Mucosa of stomach (tissue), 1 donor: ENCODE results near the gene CCNK.

Source experiments
- H3K27me3 ChIP-seq: one replicate; pipeline ENCODE4 v1.7.0; 2013; ENCODE audit warnings: mild to moderate bottlenecking, low read length; ENCODE audit not compliant: control insufficient read depth, insufficient read depth
- H3K36me3 ChIP-seq: one replicate; pipeline ENCODE4 v1.7.0; 2013; ENCODE audit warnings: low read length; ENCODE audit not compliant: control insufficient read depth, insufficient read depth
- H3K4me1 ChIP-seq: one replicate; pipeline ENCODE4 v1.7.0; 2013; ENCODE audit warnings: mild to moderate bottlenecking, low read length; ENCODE audit not compliant: control insufficient read depth, insufficient read depth
- H3K4me3 ChIP-seq: one replicate; pipeline ENCODE4 v1.7.0; 2013; ENCODE audit warnings: low read length
- H3K9ac ChIP-seq: one replicate; pipeline ENCODE4 v1.7.0; 2013; ENCODE audit warnings: mild to moderate bottlenecking, low read length, moderate library complexity
- H3K9me3 ChIP-seq: one replicate; pipeline ENCODE4 v1.7.0; 2013; ENCODE audit warnings: mild to moderate bottlenecking, low read length, moderate library complexity; ENCODE audit not compliant: control insufficient read depth
- donor health status: Pancreatic carcinoma.

CCNK gene

GRCh38 chr14:99451234-99451633 lies 30.0 kb upstream of the CCNK start:
- Histone ChIP-seq H3K9ac (no peak overlapping the region), H3K36me3 (no peaks in the 10 kb centered on the region), H3K9me3 (no peaks in the 10 kb centered on the region), H3K4me3 (no peak overlapping the region), H3K4me1 (peaks cover 6% of the 10 kb centered on the region), H3K27me3 (no peaks in the 10 kb centered on the region)

GRCh38 chr14:99452968-99453367 lies 28.2 kb upstream of the CCNK start:
- no peaks in the 10 kb centered on the region for H3K4me1 ChIP-seq
- no peak overlapping the region for H3K4me3 ChIP-seq
- H3K9ac ChIP-seq: no peak overlapping the region
- no peaks in the 10 kb centered on the region for H3K9me3 ChIP-seq
- H3K27me3 ChIP-seq: no peaks in the 10 kb centered on the region
- peaks cover 4% of the 10 kb centered on the region for H3K36me3 ChIP-seq

GRCh38 chr14:99454246-99454645 lies 27.0 kb upstream of the CCNK start:
- Histone ChIP-seq H3K9ac (no peak overlapping the region), H3K4me3 (no peak overlapping the region), H3K4me1 (no peaks in the 10 kb centered on the region), H3K36me3 (peaks cover 4% of the 10 kb centered on the region), H3K27me3 (no peaks in the 10 kb centered on the region), H3K9me3 (no peaks in the 10 kb centered on the region)

- Histone ChIP-seq H3K4me3 (no peak overlapping the region), H3K27me3 (no peaks in the 10 kb centered on the region), H3K9me3 (no peaks in the 10 kb centered on the region), H3K4me1 (no peaks in the 10 kb centered on the region), H3K36me3 (peaks cover 4% of the 10 kb centered on the region), H3K9ac (no peak overlapping the region)
Measured at GRCh38 chr14:99459481-99460100, 21.6 kb upstream of the CCNK start.

GRCh38 chr14:99460793-99461192 lies 20.4 kb upstream of the CCNK start:
- H3K36me3 ChIP-seq: peaks cover 4% of the 10 kb centered on the region
- no peak overlapping the region for H3K4me3 ChIP-seq
- H3K9ac ChIP-seq: no peak overlapping the region
- H3K4me1 ChIP-seq: no peaks in the 10 kb centered on the region
- H3K9me3 ChIP-seq: no peaks in the 10 kb centered on the region
- H3K27me3 ChIP-seq: no peaks in the 10 kb centered on the region

- Histone ChIP-seq H3K4me1 (no peaks in the 10 kb centered on the region), H3K27me3 (no peaks in the 10 kb centered on the region), H3K9ac (no peak overlapping the region), H3K4me3 (no peak overlapping the region), H3K9me3 (no peaks in the 10 kb centered on the region), H3K36me3 (peaks cover 4% of the 10 kb centered on the region)
Measured at GRCh38 chr14:99461411-99462085, 19.7 kb upstream of the CCNK start.

GRCh38 chr14:99462210-99462609 lies 19.0 kb upstream of the CCNK start:
- H3K36me3 ChIP-seq: no peaks in the 10 kb centered on the region
- no peak overlapping the region for H3K4me3 ChIP-seq
- no peaks in the 10 kb centered on the region for H3K4me1 ChIP-seq
- H3K9me3 ChIP-seq: no peaks in the 10 kb centered on the region
- H3K27me3 ChIP-seq: no peaks in the 10 kb centered on the region
- no peak overlapping the region for H3K9ac ChIP-seq

- Histone ChIP-seq H3K4me3 (no peak overlapping the region), H3K27me3 (no peaks in the 10 kb centered on the region), H3K9ac (no peak overlapping the region), H3K4me1 (peaks cover 13% of the 10 kb centered on the region), H3K36me3 (no peaks in the 10 kb centered on the region), H3K9me3 (no peaks in the 10 kb centered on the region)
Measured at GRCh38 chr14:99463974-99464373, 17.2 kb upstream of the CCNK start.

GRCh38 chr14:99465288-99465687 lies 15.9 kb upstream of the CCNK start:
- no peaks in the 10 kb centered on the region for H3K36me3 ChIP-seq
- no peaks in the 10 kb centered on the region for H3K9me3 ChIP-seq
- H3K4me3 ChIP-seq: no peak overlapping the region

GRCh38 chr14:99466758-99467157 lies 14.5 kb upstream of the CCNK start:
- Histone ChIP-seq H3K9me3 (no peaks in the 10 kb centered on the region), H3K9ac (no peak overlapping the region), H3K4me3 (no peak overlapping the region), H3K36me3 (no peaks in the 10 kb centered on the region), H3K4me1 (peaks cover 13% of the 10 kb centered on the region), H3K27me3 (no peaks in the 10 kb centered on the region)

More at GRCh38 chr14:99465288-99465687, 15.9 kb upstream of the CCNK start:
- Histone ChIP-seq H3K27me3 (no peaks in the 10 kb centered on the region), H3K4me1 (peaks cover 13% of the 10 kb centered on the region), H3K9ac (no peak overlapping the region)

GRCh38 chr14:99467336-99468078 lies 13.7 kb upstream of the CCNK start:
- no peaks in the 10 kb centered on the region for H3K36me3 ChIP-seq
- no peak overlapping the region for H3K4me3 ChIP-seq
- no peaks in the 10 kb centered on the region for H3K9me3 ChIP-seq
- peaks cover 13% of the 10 kb centered on the region for H3K4me1 ChIP-seq
- H3K9ac ChIP-seq: no peak overlapping the region
- no peaks in the 10 kb centered on the region for H3K27me3 ChIP-seq

GRCh38 chr14:99468081-99468480 lies 13.1 kb upstream of the CCNK start:
- H3K9ac ChIP-seq: no peak overlapping the region

More at GRCh38 chr14:99468081-99468480, 13.1 kb upstream of the CCNK start:
- no peaks in the 10 kb centered on the region for H3K9me3 ChIP-seq
- peaks cover 13% of the 10 kb centered on the region for H3K4me1 ChIP-seq
- H3K4me3 ChIP-seq: no peak overlapping the region
- H3K36me3 ChIP-seq: no peaks in the 10 kb centered on the region
- H3K27me3 ChIP-seq: no peaks in the 10 kb centered on the region
